CD4-positive, alpha-beta T cell (primary cell): ENCODE data around the gene WDR59. TPM values are rescaled to one million over a fixed set of nuclear protein-coding genes. Genes with fewer than 3 reads are reported as not detected.

Source experiments
- ATAC-seq: fragments of 200-7000 bp; cut with Tn5 transposase; one replicate; pipeline ENCODE4 v1.10.0; 2022; ENCODE audit warnings: mild to moderate bottlenecking; ENCODE audit not compliant: poor library complexity
- CTCF ChIA-PET: fragments of 350-600 bp; sonication (Branson Sonifier 250); formaldehyde crosslinking; loops from one replicate; lab custom pipeline; 2021; ENCODE audit warnings: antibody characterized with exemption, inconsistent platforms; lab: Charles Lee
- POLR2A ChIA-PET: fragments of 350-600 bp; sonication (Branson Sonifier 250); formaldehyde crosslinking; loops from one replicate; lab custom pipeline; 2021; ENCODE audit warnings: antibody characterized with exemption, inconsistent platforms; lab: Charles Lee
- DNase-seq, 14 experiments: peaks; one replicate each; pipeline ENCODE4 v3.0.0-alpha.2; 2013 to 2020; ENCODE audit warnings: mixed read lengths in 2 of 14
- H3K27ac ChIP-seq, 2 donors: one replicate each; pipeline versions ENCODE4 v1.5.1 to v1.7.0; 2013; ENCODE audit warnings: low read length in 2 of 2, low read depth in 1 of 2, mild to moderate bottlenecking in 1 of 2
- H3K27me3 ChIP-seq, 2 experiments: 1 replicate in 1 of 2; 2 replicates in 1 of 2; pipeline versions ENCODE4 v1.6.1 to v1.7.0; 2013; ENCODE audit warnings: low read length in 2 of 2, control low read depth in 1 of 2, mild to moderate bottlenecking in 1 of 2, moderate library complexity in 1 of 2; ENCODE audit not compliant: insufficient read depth in 2 of 2, control insufficient read depth in 1 of 2
- H3K36me3 ChIP-seq: one replicate; pipeline ENCODE4 v1.6.1; 2013; ENCODE audit warnings: low read length, control low read depth; ENCODE audit not compliant: insufficient read depth
- H3K4me1 ChIP-seq: one replicate; pipeline ENCODE4 v1.6.1; 2013; ENCODE audit warnings: low read length, control low read depth; ENCODE audit not compliant: insufficient read depth
- H3K4me3 ChIP-seq: one replicate; pipeline ENCODE4 v1.5.1; 2013; ENCODE audit warnings: mild to moderate bottlenecking, low read length, moderate library complexity
- H3K9me3 ChIP-seq, 2 experiments: 1 replicate in 1 of 2; 2 replicates in 1 of 2; pipeline versions ENCODE4 v1.6.1 to v1.7.0; 2013; ENCODE audit warnings: low read length in 2 of 2, mild to moderate bottlenecking in 2 of 2, control low read depth in 1 of 2, moderate library complexity in 1 of 2; ENCODE audit not compliant: control insufficient read depth in 1 of 2, insufficient read depth in 1 of 2
- H3K27ac Mint-ChIP-seq: one replicate; pipeline ENCODE4 v1.8.0; 2020; ENCODE audit warnings: mixed read lengths
- H3K27me3 Mint-ChIP-seq: one replicate; pipeline ENCODE4 v1.8.0; 2021; ENCODE audit warnings: mixed read lengths
- H3K36me3 Mint-ChIP-seq: one replicate; pipeline ENCODE4 v1.8.0; 2021; ENCODE audit warnings: low read depth, mixed read lengths
- H3K4me1 Mint-ChIP-seq: one replicate; pipeline ENCODE4 v1.8.0; 2021; ENCODE audit warnings: low read depth, mixed read lengths
- H3K4me3 Mint-ChIP-seq: one replicate; pipeline ENCODE4 v1.8.0; 2020; ENCODE audit warnings: mild to moderate bottlenecking, mixed read lengths
- H3K9me3 Mint-ChIP-seq: one replicate; pipeline ENCODE4 v1.8.0; 2020; ENCODE audit warnings: mixed read lengths
- intact Hi-C, 2 experiments: fragments of 100-400 bp; cut with DNase I in 1 of 2; cut with micrococcal nuclease in 1 of 2; formaldehyde crosslinking; loops; one replicate each; pipeline versions ENCODE4 v1.15.1 to v1.9.0; 2023 to 2025; cut with DNase I, micrococcal nuclease
- polyA plus RNA-seq, 2 donors: library from polyadenylated mRNA; unstranded; fragments of 120-200 nt; gene quantifications; one replicate each; pipeline ENCODE4 v1.2.1, GENCODE V29; 2013
- total RNA-seq, 174 experiments: library from RNA in 2 of 174; stranded (reverse) in 2 of 174; gene quantifications; one replicate each; pipeline ENCODE4 v1.2.3 and lab custom pipeline; 2021 to 2026
- TF ChIP-seq, protein P1 (sequence below): fragments of 200-600 bp; IDR thresholded peaks from one replicate; pipeline ENCODE4 v1.8.0; 2022; ENCODE audit warnings: antibody characterized with exemption, mild to moderate bottlenecking

The WDR59 gene, protein sequence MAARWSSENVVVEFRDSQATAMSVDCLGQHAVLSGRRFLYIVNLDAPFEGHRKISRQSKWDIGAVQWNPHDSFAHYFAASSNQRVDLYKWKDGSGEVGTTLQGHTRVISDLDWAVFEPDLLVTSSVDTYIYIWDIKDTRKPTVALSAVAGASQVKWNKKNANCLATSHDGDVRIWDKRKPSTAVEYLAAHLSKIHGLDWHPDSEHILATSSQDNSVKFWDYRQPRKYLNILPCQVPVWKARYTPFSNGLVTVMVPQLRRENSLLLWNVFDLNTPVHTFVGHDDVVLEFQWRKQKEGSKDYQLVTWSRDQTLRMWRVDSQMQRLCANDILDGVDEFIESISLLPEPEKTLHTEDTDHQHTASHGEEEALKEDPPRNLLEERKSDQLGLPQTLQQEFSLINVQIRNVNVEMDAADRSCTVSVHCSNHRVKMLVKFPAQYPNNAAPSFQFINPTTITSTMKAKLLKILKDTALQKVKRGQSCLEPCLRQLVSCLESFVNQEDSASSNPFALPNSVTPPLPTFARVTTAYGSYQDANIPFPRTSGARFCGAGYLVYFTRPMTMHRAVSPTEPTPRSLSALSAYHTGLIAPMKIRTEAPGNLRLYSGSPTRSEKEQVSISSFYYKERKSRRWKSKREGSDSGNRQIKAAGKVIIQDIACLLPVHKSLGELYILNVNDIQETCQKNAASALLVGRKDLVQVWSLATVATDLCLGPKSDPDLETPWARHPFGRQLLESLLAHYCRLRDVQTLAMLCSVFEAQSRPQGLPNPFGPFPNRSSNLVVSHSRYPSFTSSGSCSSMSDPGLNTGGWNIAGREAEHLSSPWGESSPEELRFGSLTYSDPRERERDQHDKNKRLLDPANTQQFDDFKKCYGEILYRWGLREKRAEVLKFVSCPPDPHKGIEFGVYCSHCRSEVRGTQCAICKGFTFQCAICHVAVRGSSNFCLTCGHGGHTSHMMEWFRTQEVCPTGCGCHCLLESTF
- total RNA-seq (10 to 100 TPM; 60.2 to 67.2 TPM), total RNA-seq (lab: John Stamatoyannopoulos, UW) (22.3 to 85.1 (median 50.3) reads per million in 172 experiments)
- 38.0 TPM for polyA plus RNA-seq (2013, experiment 1 of 2)
- polyA plus RNA-seq (2013, experiment 2 of 2) = 52.5 TPM

DNA sequence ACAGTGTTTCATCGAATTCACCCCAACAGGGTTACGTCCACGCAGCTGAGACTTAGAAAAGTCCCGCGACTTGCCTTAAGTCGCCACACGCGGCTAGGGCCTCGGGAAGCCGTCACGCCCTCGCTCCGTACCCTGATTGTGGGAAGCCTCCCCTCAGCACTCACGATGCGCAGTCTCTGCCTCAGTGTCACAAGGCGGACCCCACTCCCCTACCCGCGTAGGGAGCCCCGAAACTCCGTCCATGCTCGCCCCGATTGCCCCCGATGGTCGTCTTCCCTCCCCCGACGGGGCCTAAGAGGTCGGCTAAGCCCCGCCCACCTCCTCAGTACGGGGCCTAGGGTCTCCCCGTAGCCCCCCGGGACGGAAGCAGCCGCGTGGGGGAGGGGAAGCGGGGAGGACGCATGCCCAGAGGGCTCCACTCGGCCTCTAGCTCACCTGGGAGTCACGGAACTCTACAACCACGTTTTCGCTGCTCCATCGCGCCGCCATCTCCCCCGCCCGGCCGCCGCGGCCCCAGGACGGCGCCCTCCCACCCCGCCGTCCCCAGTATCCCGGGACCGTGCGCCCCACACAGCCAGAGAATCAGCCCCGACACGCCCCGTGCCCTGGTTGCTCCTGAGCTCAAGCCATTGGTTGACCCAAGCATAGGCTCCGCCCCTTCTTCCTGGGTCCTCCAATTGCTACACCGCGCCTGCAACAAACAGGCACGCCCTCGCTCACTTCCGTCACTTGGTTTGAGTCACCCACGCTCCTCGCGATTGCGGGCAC, at the start of gene WDR59:
Gene WDR59 (minus strand): TSS at position 595 of the 768 bp plus-strand sequence. CDS start 106 bp downstream, at position 489.
- DNase-seq (peak; percentile 94 to 100 (median 98)), ATAC-seq (peak; percentile 98)
- CTCF ChIA-PET = interaction anchor here (2.4 to 2.8 kb wide), 3 partner anchors 14 to 127 kb away, joined by 6 to 16 read pairs (median 15); partner anchors contain the start of gene ZNRF1
- POLR2A ChIA-PET = interaction anchor here (0.5 to 2.2 kb wide), 22 partner anchors 9 to 663 kb away, joined by 3 to 17 read pairs (median 4); partner anchors contain the start of genes CFDP1, GABARAPL2, KARS1 and MLKL
- Mint-ChIP-seq H3K27me3 (no peaks in the 10 kb centered on the region), H3K4me3 (peak within 1 kb of the TSS; percentile 96), H3K4me1 (peaks cover 23% of the 10 kb centered on the region), H3K27ac (peak within 1 kb of the TSS; percentile 84), H3K9me3 (no peaks in the 10 kb centered on the region), H3K36me3 (peaks cover 5% of the 10 kb centered on the region)
- intact Hi-C loops = loop anchor here (2.0 to 10.0 kb wide), 4 partner anchors 14 to 640 kb away; partner anchors contain the start of genes ADAT1 (in 2 of the 2), MLKL (in 2 of the 2), CFDP1 (in 1 of the 2) and ZNRF1 (in 1 of the 2)
- Histone ChIP-seq H3K4me1 (peaks cover 23% of the 10 kb centered on the region), H3K9me3 (no peaks in the 10 kb centered on the region), H3K36me3 (no peaks in the 10 kb centered on the region), H3K27ac (peak within 1 kb of the TSS; percentile 44 to 61), H3K27me3 (no peaks in the 10 kb centered on the region), H3K4me3 (peak within 1 kb of the TSS; percentile 100)
- TF ChIP-seq, protein P1, sequence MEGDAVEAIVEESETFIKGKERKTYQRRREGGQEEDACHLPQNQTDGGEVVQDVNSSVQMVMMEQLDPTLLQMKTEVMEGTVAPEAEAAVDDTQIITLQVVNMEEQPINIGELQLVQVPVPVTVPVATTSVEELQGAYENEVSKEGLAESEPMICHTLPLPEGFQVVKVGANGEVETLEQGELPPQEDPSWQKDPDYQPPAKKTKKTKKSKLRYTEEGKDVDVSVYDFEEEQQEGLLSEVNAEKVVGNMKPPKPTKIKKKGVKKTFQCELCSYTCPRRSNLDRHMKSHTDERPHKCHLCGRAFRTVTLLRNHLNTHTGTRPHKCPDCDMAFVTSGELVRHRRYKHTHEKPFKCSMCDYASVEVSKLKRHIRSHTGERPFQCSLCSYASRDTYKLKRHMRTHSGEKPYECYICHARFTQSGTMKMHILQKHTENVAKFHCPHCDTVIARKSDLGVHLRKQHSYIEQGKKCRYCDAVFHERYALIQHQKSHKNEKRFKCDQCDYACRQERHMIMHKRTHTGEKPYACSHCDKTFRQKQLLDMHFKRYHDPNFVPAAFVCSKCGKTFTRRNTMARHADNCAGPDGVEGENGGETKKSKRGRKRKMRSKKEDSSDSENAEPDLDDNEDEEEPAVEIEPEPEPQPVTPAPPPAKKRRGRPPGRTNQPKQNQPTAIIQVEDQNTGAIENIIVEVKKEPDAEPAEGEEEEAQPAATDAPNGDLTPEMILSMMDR = no peak

DNA sequence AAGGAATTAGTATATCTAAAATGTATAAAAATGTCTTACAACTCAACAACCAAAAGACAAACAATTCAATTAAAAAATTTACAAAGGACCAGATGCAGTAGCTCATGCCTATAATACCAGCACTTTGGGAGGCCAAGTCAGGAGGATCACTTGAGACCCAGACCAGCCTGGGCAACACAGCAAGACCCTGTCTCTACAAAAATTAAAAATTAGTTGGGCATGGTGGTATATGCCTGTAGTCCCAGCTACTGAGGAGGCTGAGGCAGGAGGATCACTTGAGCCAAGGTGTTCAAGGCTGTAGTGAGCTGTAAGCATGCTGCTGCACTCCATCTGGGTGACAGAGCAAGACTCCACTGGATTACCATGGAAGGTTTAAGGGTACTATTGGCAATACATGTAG, 47.7 kb upstream of the WDR59 start:
- TF ChIP-seq, protein P1 = no peak
- Histone ChIP-seq H3K27ac (no peak overlapping the region), H3K36me3 (no peaks in the 10 kb centered on the region), H3K27me3 (no peaks in the 10 kb centered on the region), H3K4me3 (no peak overlapping the region), H3K4me1 (no peaks in the 10 kb centered on the region), H3K9me3 (no peaks in the 10 kb centered on the region)
- H3K4me3 Mint-ChIP-seq = no peak overlapping the region
- CTCF ChIA-PET = no interaction called here
- H3K4me1 Mint-ChIP-seq = peaks cover 3% of the 10 kb centered on the region
- no peak for DNase-seq
- H3K9me3 Mint-ChIP-seq = no peaks in the 10 kb centered on the region
- intact Hi-C loops = no loop called here
- no peaks in the 10 kb centered on the region for H3K36me3 Mint-ChIP-seq
- no peak for ATAC-seq
- POLR2A ChIA-PET = no interaction called here
- H3K27me3 Mint-ChIP-seq = no peaks in the 10 kb centered on the region
- H3K27ac Mint-ChIP-seq = no peak overlapping the region
